HepG2 (cell line): Measurements from ENCODE around the gene MAPK8IP3. TPM values are rescaled to one million over a fixed set of nuclear protein-coding genes. Genes with fewer than 3 reads are reported as not detected.

Source experiments
- ATAC-seq: fragments of 200-7000 bp; cut with Tn5 transposase; 3 replicates; pipeline ENCODE4 v1.9.1; 2020; ENCODE audit warnings: mild to moderate bottlenecking, moderate library complexity
- BruUV-seq: library from RNA; stranded (reverse); fragments of 400-500 nt; replicated peaks from 2 replicates; lab custom pipeline; 2021; lab: Mats Ljungman, UMichigan
- CTCF ChIA-PET: fragments of 300-600 bp; formaldehyde crosslinking; extraction: SDS; loops from one replicate; lab custom pipeline; 2021; ENCODE audit warnings: low total read pairs, inconsistent platforms, low intra/inter-chr PET ratio; lab: Yijun Ruan, JAX
- POLR2A ChIA-PET: fragments of 350-600 bp; sonication (Branson Sonifier 250); formaldehyde crosslinking; loops from one replicate; lab custom pipeline; 2020; ENCODE audit warnings: antibody characterized with exemption, inconsistent platforms; lab: Yijun Ruan, JAX
- DNase-seq: peaks from one replicate; pipeline ENCODE4 v3.0.0-alpha.2; 2015; ENCODE audit warnings: low spot score
- FAIRE-seq: peaks from 3 replicates; lab custom pipeline; 2011; peaks lifted over from hg19 to GRCh38; lab: Jason Lieb, UNC
- H2AFZ ChIP-seq: one replicate; pipeline ENCODE4 v1.6.1; 2011; ENCODE audit warnings: low read length, inconsistent platforms
- H3K27ac ChIP-seq: fragments of 300-600 bp; 3 replicates; pipeline ENCODE4 v1.8.0; 2011; ENCODE audit warnings: mixed run types, mild to moderate bottlenecking, mixed read lengths, low read length, inconsistent platforms; ENCODE audit not compliant: insufficient read depth; ENCODE audit errors: extremely low read length
- H3K27me3 ChIP-seq, 2 experiments: fragments of 200-600 bp in 1 of 2; 2 replicates in 1 of 2; 3 replicates in 1 of 2; pipeline versions ENCODE4 v1.6.0 to v1.8.0; 2011; ENCODE audit warnings: low read length in 2 of 2, mild to moderate bottlenecking in 2 of 2, moderate library complexity in 2 of 2, inconsistent platforms in 1 of 2; ENCODE audit not compliant: insufficient read depth in 2 of 2, control insufficient read depth in 1 of 2
- H3K36me3 ChIP-seq, 2 experiments: fragments of 200-600 bp in 1 of 2; replicated peaks in 1 of 2; 2 replicates in 1 of 2; 3 replicates in 1 of 2; pipeline versions ENCODE4 v1.5.1 to v1.8.0; 2011; ENCODE audit warnings: low read length in 2 of 2, inconsistent platforms in 1 of 2; ENCODE audit not compliant: insufficient read depth in 2 of 2, control insufficient read depth in 1 of 2
- H3K4me1 ChIP-seq: 2 replicates; pipeline ENCODE4 v1.5.1; 2012; ENCODE audit warnings: low read length, inconsistent platforms; ENCODE audit not compliant: insufficient read depth
- H3K4me2 ChIP-seq: 2 replicates; pipeline ENCODE4 v1.6.0; 2011; ENCODE audit warnings: low read depth, low read length, inconsistent platforms
- H3K4me3 ChIP-seq, 3 experiments: fragments of 200-600 bp in 1 of 3; sonication (generic), shearing (Covaris generic) in 1 of 3; replicated peaks in 1 of 3; 2 replicates each; pipeline ENCODE4 v1.5.1; 2011 to 2016; ENCODE audit warnings: low read length in 3 of 3, inconsistent platforms in 2 of 3, low read depth in 2 of 3, mild to moderate bottlenecking in 2 of 3, control low read depth in 1 of 3, mixed read lengths in 1 of 3; ENCODE audit not compliant: insufficient read depth in 1 of 3
- H3K79me2 ChIP-seq: one replicate; pipeline ENCODE4 v1.6.1; 2011; ENCODE audit warnings: low read length, inconsistent platforms; ENCODE audit not compliant: insufficient read depth
- H3K9ac ChIP-seq: 2 replicates; pipeline ENCODE4 v1.6.0; 2011; ENCODE audit warnings: mild to moderate bottlenecking, low read depth, low read length, inconsistent platforms; ENCODE audit not compliant: insufficient read depth
- H3K9me3 ChIP-seq: 2 replicates; pipeline ENCODE4 v1.5.1; 2012; ENCODE audit warnings: mild to moderate bottlenecking, low read length
- H4K20me1 ChIP-seq: 2 replicates; pipeline ENCODE4 v1.6.0; 2011; ENCODE audit warnings: inconsistent platforms, mild to moderate bottlenecking, low read length, moderate library complexity; ENCODE audit not compliant: insufficient read depth
- E2F1 ChIP-seq: sonication (generic); formaldehyde crosslinking; IDR thresholded peaks from 2 replicates; pipeline ENCODE4 v1.5.0; 2020; ENCODE audit warnings: missing genetic modification reagents
- MAF1 ChIP-seq: sonication (generic); formaldehyde crosslinking; IDR thresholded peaks from 2 replicates; pipeline ENCODE4 v1.5.0; 2020; ENCODE audit warnings: missing genetic modification reagents, borderline replicate concordance
- ZNF703 ChIP-seq: sonication (generic); formaldehyde crosslinking; IDR thresholded peaks from 2 replicates; pipeline ENCODE4 v1.5.1; 2020; ENCODE audit warnings: missing genetic modification reagents, mild to moderate bottlenecking, moderate library complexity, borderline replicate concordance
- WGBS: methylation state at CpG from one replicate; pipeline ENCODE4 v1.1.6; 2017; ENCODE audit warnings: low lambda C conversion rate; 5-methylcytosine and 5-hydroxymethylcytosine counted together
- in situ Hi-C: cut with HindIII; loops from 2 replicates; pipeline ENCODE4 v1.10.0; 2017; ENCODE audit warnings: low pct_unique_long_range_greater_than_20kb; ENCODE audit not compliant: extremely low pct_ligation_motif_present
- intact Hi-C: fragments of 100-400 bp; cut with micrococcal nuclease; formaldehyde crosslinking; loops from one replicate; pipeline ENCODE4 v1.10.0; 2022; ENCODE audit not compliant: unreplicated experiment
- polyA plus RNA-seq, 8 experiments: library from polyadenylated mRNA; depleted of rRNA in 3 of 8; stranded (reverse) in 7 of 8; unstranded in 1 of 8; fragments of >200 nt; fragmentation: Illumina TruSeq in 4 of 8; extraction: Trizol in 4 of 8; gene quantifications; 2 replicates each; pipeline versions ENCODE4 v1.2.1 to v1.2.3, GENCODE V29; 2011 to 2016; ENCODE audit warnings: low read depth in 4 of 8, missing spikeins in 1 of 8, mixed read lengths in 1 of 8; ENCODE audit not compliant: insufficient read depth in 1 of 8
- total RNA-seq, 5 experiments: library from RNA; depleted of rRNA; stranded (reverse); fragments of >200 nt; fragmentation: Illumina TruSeq; extraction: Trizol; gene quantifications; 2 replicates each; pipeline ENCODE4 v1.2.3, GENCODE V29; 2016; ENCODE audit warnings: low read depth in 1 of 5
- TF ChIP-seq, protein P1 (sequence below): sonication (generic); formaldehyde crosslinking; IDR thresholded peaks from 2 replicates; pipeline ENCODE4 v1.5.1; 2020; ENCODE audit warnings: mild to moderate bottlenecking, missing genetic modification reagents, borderline replicate concordance

MAPK8IP3 gene
- total and polyA plus RNA-seq, 2 of the 13 experiments (the other 11 are each of a cell fraction or from before 2014, with no cell fraction given), result 25.1 to 41.7 TPM

- TF ChIP-seq, protein P1, sequence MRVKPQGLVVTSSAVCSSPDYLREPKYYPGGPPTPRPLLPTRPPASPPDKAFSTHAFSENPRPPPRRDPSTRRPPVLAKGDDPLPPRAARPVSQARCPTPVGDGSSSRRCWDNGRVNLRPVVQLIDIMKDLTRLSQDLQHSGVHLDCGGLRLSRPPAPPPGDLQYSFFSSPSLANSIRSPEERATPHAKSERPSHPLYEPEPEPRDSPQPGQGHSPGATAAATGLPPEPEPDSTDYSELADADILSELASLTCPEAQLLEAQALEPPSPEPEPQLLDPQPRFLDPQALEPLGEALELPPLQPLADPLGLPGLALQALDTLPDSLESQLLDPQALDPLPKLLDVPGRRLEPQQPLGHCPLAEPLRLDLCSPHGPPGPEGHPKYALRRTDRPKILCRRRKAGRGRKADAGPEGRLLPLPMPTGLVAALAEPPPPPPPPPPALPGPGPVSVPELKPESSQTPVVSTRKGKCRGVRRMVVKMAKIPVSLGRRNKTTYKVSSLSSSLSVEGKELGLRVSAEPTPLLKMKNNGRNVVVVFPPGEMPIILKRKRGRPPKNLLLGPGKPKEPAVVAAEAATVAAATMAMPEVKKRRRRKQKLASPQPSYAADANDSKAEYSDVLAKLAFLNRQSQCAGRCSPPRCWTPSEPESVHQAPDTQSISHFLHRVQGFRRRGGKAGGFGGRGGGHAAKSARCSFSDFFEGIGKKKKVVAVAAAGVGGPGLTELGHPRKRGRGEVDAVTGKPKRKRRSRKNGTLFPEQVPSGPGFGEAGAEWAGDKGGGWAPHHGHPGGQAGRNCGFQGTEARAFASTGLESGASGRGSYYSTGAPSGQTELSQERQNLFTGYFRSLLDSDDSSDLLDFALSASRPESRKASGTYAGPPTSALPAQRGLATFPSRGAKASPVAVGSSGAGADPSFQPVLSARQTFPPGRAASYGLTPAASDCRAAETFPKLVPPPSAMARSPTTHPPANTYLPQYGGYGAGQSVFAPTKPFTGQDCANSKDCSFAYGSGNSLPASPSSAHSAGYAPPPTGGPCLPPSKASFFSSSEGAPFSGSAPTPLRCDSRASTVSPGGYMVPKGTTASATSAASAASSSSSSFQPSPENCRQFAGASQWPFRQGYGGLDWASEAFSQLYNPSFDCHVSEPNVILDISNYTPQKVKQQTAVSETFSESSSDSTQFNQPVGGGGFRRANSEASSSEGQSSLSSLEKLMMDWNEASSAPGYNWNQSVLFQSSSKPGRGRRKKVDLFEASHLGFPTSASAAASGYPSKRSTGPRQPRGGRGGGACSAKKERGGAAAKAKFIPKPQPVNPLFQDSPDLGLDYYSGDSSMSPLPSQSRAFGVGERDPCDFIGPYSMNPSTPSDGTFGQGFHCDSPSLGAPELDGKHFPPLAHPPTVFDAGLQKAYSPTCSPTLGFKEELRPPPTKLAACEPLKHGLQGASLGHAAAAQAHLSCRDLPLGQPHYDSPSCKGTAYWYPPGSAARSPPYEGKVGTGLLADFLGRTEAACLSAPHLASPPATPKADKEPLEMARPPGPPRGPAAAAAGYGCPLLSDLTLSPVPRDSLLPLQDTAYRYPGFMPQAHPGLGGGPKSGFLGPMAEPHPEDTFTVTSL (CRISPR knock-in tag), result no peak
- TF ChIP-seq ZNF703 (CRISPR knock-in tag) (no peak), MAF1 (CRISPR knock-in tag) (no peak)
Observed at GRCh38 chr16:1708768-1709180, 2.8 kb downstream of the MAPK8IP3 start (continued).

DNA sequence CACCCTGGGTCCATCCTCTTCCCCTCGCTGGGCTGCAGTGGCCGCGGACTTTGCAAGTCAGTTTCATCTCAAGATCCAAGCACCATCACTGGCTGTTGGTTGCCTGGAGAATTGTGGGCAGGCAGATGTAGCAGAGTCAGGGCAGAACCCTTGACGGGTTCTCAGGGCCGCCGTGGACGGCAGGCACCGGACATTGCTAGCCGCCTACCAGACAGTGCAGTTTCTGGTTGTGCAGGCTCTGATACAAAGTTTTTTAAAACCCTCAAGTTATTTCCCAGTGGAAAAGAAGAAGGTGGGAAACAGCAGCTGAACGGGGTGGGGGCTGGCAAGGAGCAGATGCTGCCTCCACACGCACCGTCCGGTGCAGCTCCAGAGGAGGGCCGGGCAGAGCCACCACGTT is 3.4 kb downstream of the MAPK8IP3 start:
- CTCF ChIA-PET, result no interaction called here
- intact Hi-C loops, result loop anchor here (10.0 kb wide), 1 partner anchor 95 kb away; the partner anchor contains the start of genes CRAMP1 and IFT140

More for the DNA sequence above, 3.4 kb downstream of the MAPK8IP3 start:
- POLR2A ChIA-PET, result no interaction called here
- H3K4me1 ChIP-seq, result peaks cover 53% of the 10 kb centered on the region
- BruUV-seq, result no TSS peak
- WGBS, result 93% methylated on average over 12 of the region's 15 CpGs
- no peak overlapping the region for H3K9ac ChIP-seq
- H3K9me3 ChIP-seq, result no peaks in the 10 kb centered on the region
- peaks cover 0 to 13% of the 10 kb centered on the region in 2 experiments; a peak in 2 of 5 replicates for H3K36me3 ChIP-seq
- DNase-seq, result no peak
- no peak overlapping the region for H2AFZ ChIP-seq
- ATAC-seq, result no peak
- in situ Hi-C loops, result no loop called here
- peaks cover 18% of the 10 kb centered on the region for H4K20me1 ChIP-seq
- no peaks in the 10 kb centered on the region; a peak in 1 of 5 replicates for H3K27me3 ChIP-seq
- no peak overlapping the region for H3K4me3 ChIP-seq
- no peak overlapping the region for H3K4me2 ChIP-seq
- no peak for TF ChIP-seq E2F1 (CRISPR knock-in tag)
- peaks cover 69% of the 10 kb centered on the region for H3K79me2 ChIP-seq
- H3K27ac ChIP-seq, result no peak overlapping the region
- no peak for FAIRE-seq
